H1 (cell line): ENCODE measurements around the gene CHI3L1. TPM values are rescaled to one million over a fixed set of nuclear protein-coding genes. Genes with fewer than 3 reads are reported as not detected.
A peak's percentile ranks its signal among the peaks of the same experiment; 100 is the strongest.

ENCODE experiments used
- CTCF ChIA-PET: fragments of 300-600 bp; sonication (Branson Sonifier 250); formaldehyde crosslinking; loops from one replicate; lab custom pipeline; 2021; ENCODE audit not compliant: partially characterized antibody; lab: Charles Lee
- POLR2A ChIA-PET: fragments of 300-600 bp; sonication (Branson Sonifier 250); formaldehyde crosslinking; loops from one replicate; lab custom pipeline; 2021; ENCODE audit warnings: inconsistent platforms; ENCODE audit not compliant: partially characterized antibody; lab: Charles Lee
- DNase-seq, 2 experiments: peaks; one replicate each; pipeline versions ENCODE4 v3.0.0 to v3.0.0-alpha.2; 2010 to 2022; ENCODE audit warnings: low spot score in 2 of 2, low read depth in 1 of 2, mixed read lengths in 1 of 2
- FAIRE-seq: peaks from 2 replicates; lab custom pipeline; 2011; peaks lifted over from hg19 to GRCh38; lab: Jason Lieb, UNC
- H2AFZ ChIP-seq: 2 replicates; pipeline ENCODE4 v1.8.1; 2012; ENCODE audit warnings: low read length, inconsistent platforms
- H2AK5ac ChIP-seq: 2 replicates; pipeline ENCODE4 v1.6.1; 2013; ENCODE audit warnings: low read depth, low read length
- H2BK120ac ChIP-seq: replicated peaks from 2 replicates; pipeline ENCODE3; 2013; ENCODE audit warnings: low read depth, low read length, inconsistent platforms
- H2BK12ac ChIP-seq: 2 replicates; pipeline ENCODE4 v1.6.1; 2013; ENCODE audit warnings: low read depth, low read length
- H2BK15ac ChIP-seq: 2 replicates; pipeline ENCODE4 v1.6.1; 2013; ENCODE audit warnings: low read length
- H2BK20ac ChIP-seq: 2 replicates; pipeline ENCODE4 v1.6.1; 2013; ENCODE audit warnings: low read length
- H2BK5ac ChIP-seq: 2 replicates; pipeline ENCODE4 v1.6.1; 2013; ENCODE audit warnings: low read depth, low read length
- H3K14ac ChIP-seq: 2 replicates; pipeline ENCODE4 v1.6.1; 2013; ENCODE audit warnings: inconsistent platforms; ENCODE audit not compliant: insufficient read length
- H3K18ac ChIP-seq: 2 replicates; pipeline ENCODE4 v1.6.1; 2013; ENCODE audit warnings: low read length; ENCODE audit errors: extremely low read depth
- H3K23ac ChIP-seq: 2 replicates; pipeline ENCODE4 v1.6.1; 2013; ENCODE audit warnings: inconsistent platforms; ENCODE audit not compliant: insufficient read length
- H3K23me2 ChIP-seq: 2 replicates; pipeline ENCODE4 v1.6.1; 2013; ENCODE audit warnings: low read depth, low read length
- H3K27ac ChIP-seq: 2 replicates; pipeline ENCODE4 v1.6.1; 2011; ENCODE audit warnings: low read depth, low read length, inconsistent platforms
- H3K27me3 ChIP-seq, 4 experiments: replicated peaks in 1 of 4; 1 replicate in 1 of 4; 2 replicates in 3 of 4; pipeline versions ENCODE4 v1.6.1 to v1.8.1; 2011 to 2013; ENCODE audit warnings: low read length in 3 of 4, mild to moderate bottlenecking in 3 of 4, inconsistent platforms in 2 of 4, mixed read lengths in 2 of 4, moderate library complexity in 1 of 4; ENCODE audit not compliant: control insufficient read depth in 3 of 4, insufficient read depth in 3 of 4; ENCODE audit errors: extremely low read depth in 1 of 4
- H3K36me3 ChIP-seq, 4 experiments: 2 replicates each; pipeline versions ENCODE4 v1.6.1 to v1.8.1; 2011 to 2013; ENCODE audit warnings: mild to moderate bottlenecking in 4 of 4, low read length in 3 of 4, moderate library complexity in 2 of 4, control low read depth in 1 of 4, inconsistent platforms in 1 of 4; ENCODE audit not compliant: insufficient read depth in 4 of 4, control insufficient read depth in 2 of 4
- H3K4ac ChIP-seq: replicated peaks from 2 replicates; pipeline ENCODE3; 2013; ENCODE audit warnings: low read length, low read depth, mixed read lengths, inconsistent platforms; ENCODE audit not compliant: insufficient read length
- H3K4me1 ChIP-seq, 4 experiments: replicated peaks in 1 of 4; 1 replicate in 1 of 4; 2 replicates in 3 of 4; pipeline versions ENCODE4 v1.6.1 to v1.8.1; 2011 to 2013; ENCODE audit warnings: low read length in 3 of 4, inconsistent platforms in 2 of 4, mixed read lengths in 1 of 4; ENCODE audit not compliant: insufficient read depth in 4 of 4, control insufficient read depth in 3 of 4
- H3K4me2 ChIP-seq, 2 experiments: 2 replicates each; pipeline versions ENCODE4 v1.6.1 to v1.8.1; 2011 to 2013; ENCODE audit warnings: low read depth in 2 of 2, low read length in 2 of 2, control low read depth in 1 of 2, inconsistent platforms in 1 of 2, mild to moderate bottlenecking in 1 of 2; ENCODE audit not compliant: insufficient read depth in 1 of 2
- H3K4me3 ChIP-seq, 4 experiments: fragments of 200-600, 300-600 bp in 1 of 4; sonication (generic), shearing (Covaris generic), sonication (Bioruptor Twin) in 1 of 4; 2 replicates each; pipeline versions ENCODE4 v1.5.1 to v1.8.1; 2011 to 2016; ENCODE audit warnings: low read length in 4 of 4, low read depth in 3 of 4, control low read depth in 2 of 4, inconsistent platforms in 2 of 4, mild to moderate bottlenecking in 2 of 4, mixed read lengths in 1 of 4, moderate library complexity in 1 of 4; ENCODE audit not compliant: insufficient read depth in 2 of 4; ENCODE audit errors: extremely low read depth in 1 of 4
- H3K56ac ChIP-seq: replicated peaks from 2 replicates; pipeline ENCODE3; 2013; ENCODE audit warnings: low read depth, mild to moderate bottlenecking, mixed read lengths, low read length, inconsistent platforms; ENCODE audit not compliant: insufficient read length
- H3K79me1 ChIP-seq: 2 replicates; pipeline ENCODE4 v1.6.1; 2013; ENCODE audit warnings: low read depth, low read length, control low read depth
- H3K79me2 ChIP-seq, 2 experiments: 2 replicates each; pipeline versions ENCODE4 v1.6.1 to v1.8.1; 2012 to 2013; ENCODE audit warnings: low read length in 2 of 2, mild to moderate bottlenecking in 2 of 2, inconsistent platforms in 1 of 2; ENCODE audit not compliant: insufficient read depth in 2 of 2, control insufficient read depth in 1 of 2
- H3K9ac ChIP-seq, 4 experiments: replicated peaks in 1 of 4; 1 replicate in 1 of 4; 2 replicates in 3 of 4; pipeline versions ENCODE4 v1.6.1 to v1.8.1; 2011 to 2013; ENCODE audit warnings: low read depth in 3 of 4, low read length in 3 of 4, control low read depth in 2 of 4, mild to moderate bottlenecking in 2 of 4, moderate library complexity in 2 of 4, inconsistent platforms in 1 of 4; ENCODE audit errors: extremely low read depth in 1 of 4
- H3K9me3 ChIP-seq, 2 experiments: 2 replicates each; pipeline versions ENCODE4 v1.6.1 to v1.8.1; 2012 to 2013; ENCODE audit warnings: mild to moderate bottlenecking in 2 of 2, moderate library complexity in 2 of 2, control low read depth in 1 of 2, inconsistent platforms in 1 of 2, low read depth in 1 of 2, low read length in 1 of 2, mixed read lengths in 1 of 2; ENCODE audit not compliant: insufficient read depth in 2 of 2
- H4K20me1 ChIP-seq, 2 experiments: replicated peaks in 1 of 2; 2 replicates each; pipeline versions ENCODE3 to v1.8.1; 2011 to 2013; ENCODE audit warnings: inconsistent platforms in 2 of 2, low read length in 2 of 2, mild to moderate bottlenecking in 1 of 2; ENCODE audit not compliant: insufficient read depth in 2 of 2, control insufficient read depth in 1 of 2
- H4K5ac ChIP-seq: 2 replicates; pipeline ENCODE4 v1.6.1; 2013; ENCODE audit warnings: low read length, low read depth, mixed read lengths, inconsistent platforms; ENCODE audit not compliant: insufficient read length
- H4K8ac ChIP-seq: 2 replicates; pipeline ENCODE4 v1.8.0; 2013; ENCODE audit warnings: mild to moderate bottlenecking, moderate library complexity, low read length, inconsistent platforms; ENCODE audit not compliant: insufficient read depth; ENCODE audit errors: extremely low read depth
- H4K91ac ChIP-seq: replicated peaks from 2 replicates; pipeline ENCODE3; 2013; ENCODE audit warnings: low read length, mixed read lengths, inconsistent platforms; ENCODE audit not compliant: insufficient read length
- ATF3 ChIP-seq: IDR thresholded peaks from 2 replicates; pipeline ENCODE4 v1.6.1; 2011; ENCODE audit warnings: low read depth, mild to moderate bottlenecking, low read length; ENCODE audit not compliant: insufficient read depth
- SP1 ChIP-seq: IDR thresholded peaks from 2 replicates; pipeline ENCODE4 v1.6.1; 2011; ENCODE audit warnings: low read depth, low read length
- SP4 ChIP-seq: IDR thresholded peaks from 2 replicates; pipeline ENCODE4 v1.6.1; 2012; ENCODE audit warnings: low read length, inconsistent platforms
- WGBS, 2 experiments: shearing (Covaris generic) in 1 of 2; methylation state at CpG; one replicate each; pipeline versions ENCODE4 v1.1.6 to v1.1.7; 2013 to 2015; ENCODE audit warnings: low lambda C conversion rate in 2 of 2, mixed read lengths in 2 of 2, inconsistent platforms in 1 of 2, low coverage in 1 of 2, missing lambda C conversion rate in 1 of 2; ENCODE audit not compliant: insufficient replicate concordance in 2 of 2, insufficient coverage in 1 of 2, insufficient read length in 1 of 2; ENCODE audit errors: extremely low coverage in 1 of 2, missing lambda C conversion rate in 1 of 2; 5-methylcytosine and 5-hydroxymethylcytosine counted together
- polyA plus RNA-seq, 7 experiments: library from polyadenylated mRNA; depleted of rRNA in 3 of 7; stranded (reverse) in 5 of 7; unstranded in 2 of 7; fragments of >200 nt in 5 of 7; fragments of 200-250 nt in 2 of 7; gene quantifications; 1 replicate in 5 of 7; 2 replicates in 1 of 7; 4 replicates in 1 of 7; pipeline versions ENCODE4 v1.2.1 to v1.2.3, GENCODE V29; 2011 to 2013; ENCODE audit warnings: missing spikeins in 2 of 7, mixed read lengths in 2 of 7
- total RNA-seq: library from RNA; stranded (reverse); fragmentation: NEBNext Ultra II Directional; extraction: Animal tissue kit (Norgen Biotek cat#: 25700); gene quantifications from 2 replicates; pipeline ENCODE4 v1.2.1, GENCODE V29; 2021

The CHI3L1 gene
- total and polyA plus RNA-seq, 2 of the 8 experiments (the other 6 are each of a cell fraction or from before 2014, with no cell fraction given), result 1.0 TPM; not detected in 1

DNA sequence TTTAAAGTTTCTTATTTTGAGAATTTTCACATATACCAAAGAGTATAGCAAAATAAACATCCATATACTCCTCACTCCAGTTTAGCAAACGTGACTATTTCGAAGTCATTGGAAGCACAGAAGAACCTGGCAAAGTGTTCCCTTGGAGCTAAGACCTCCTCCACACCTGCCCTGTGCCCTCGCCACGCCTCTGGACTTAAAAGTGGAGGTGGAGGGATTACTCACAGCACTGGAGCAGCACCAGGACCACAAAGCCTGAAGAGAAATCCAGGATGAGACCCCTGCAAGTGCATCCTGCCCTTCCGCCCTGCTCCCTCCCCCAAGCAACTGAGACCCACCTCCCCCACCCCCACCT lies 436 bp downstream of the CHI3L1 start:
- no peaks in the 10 kb centered on the region for H3K27me3 ChIP-seq
- no peaks in the 10 kb centered on the region for H3K36me3 ChIP-seq
- H3K23me2 ChIP-seq, result no peaks in the 10 kb centered on the region
- H2AFZ ChIP-seq, result no peak overlapping the region
- no peak overlapping the region for H2BK5ac ChIP-seq
- no peaks in the 10 kb centered on the region for H4K20me1 ChIP-seq
- no peaks in the 10 kb centered on the region for H3K79me2 ChIP-seq
- no peak for FAIRE-seq
- 0 out of 2 replicates have a peak overlapping the region, but pooled peaks have one; percentile 66 for H2BK20ac ChIP-seq
- no peak overlapping the region for H3K9ac ChIP-seq
- H2BK120ac ChIP-seq, result no peak overlapping the region
- no peak overlapping the region for H4K5ac ChIP-seq
- no peak for TF ChIP-seq ATF3
- no peak for TF ChIP-seq SP1
- TF ChIP-seq SP4, result no peak
- CTCF ChIA-PET, result interaction anchor here (0.7 to 6.1 kb wide), 12 partner anchors 9 to 146 kb away, joined by 3 to 64 read pairs (median 4); partner anchors contain the start of genes ADORA1 and MYBPH
- H2AK5ac ChIP-seq, result no peak overlapping the region
- H3K4me2 ChIP-seq, result no peak overlapping the region; a peak in 1 of 4 replicates
- H3K23ac ChIP-seq, result no peak overlapping the region
- H3K4ac ChIP-seq, result no peak overlapping the region
- no peak overlapping the region for H3K14ac ChIP-seq
- POLR2A ChIA-PET, result no interaction called here
- H3K27ac ChIP-seq, result no peak overlapping the region
- peak overlapping the region; percentile 40 for H4K91ac ChIP-seq
- H3K79me1 ChIP-seq, result no peaks in the 10 kb centered on the region
- no peak overlapping the region for H3K4me3 ChIP-seq
- WGBS, 2 experiments, result 81% methylated on average over 4 of the region's 5 CpGs; no CpG with 5 or more reads in 1 of the 2 experiments
- H2BK12ac ChIP-seq, result peak overlapping the region; percentile 22; the same call in 1 of the 2 replicates
- peaks cover 6 to 17% (median 11%) of the 10 kb centered on the region in 4 experiments for H3K4me1 ChIP-seq
- no peak for DNase-seq
- H4K8ac ChIP-seq, result peak overlapping the region; percentile 74; the same call in 1 of the 2 replicates
- no peaks in the 10 kb centered on the region for H3K9me3 ChIP-seq
- H3K18ac ChIP-seq, result no peak overlapping the region; the same call in 1 of the 2 replicates
- no peak overlapping the region; the same call in 1 of the 2 replicates for H2BK15ac ChIP-seq
- H3K56ac ChIP-seq, result no peak overlapping the region
